HepG2 (cell line): Measurements from ENCODE around the gene CPEB3. TPM values are rescaled to one million over a fixed set of nuclear protein-coding genes. Genes with fewer than 3 reads are reported as not detected.
A peak's percentile ranks its signal among the peaks of the same experiment; 100 is the strongest.

ENCODE experiments used
- ARNT2 ChIP-seq: sonication (generic); formaldehyde crosslinking; IDR thresholded peaks from 2 replicates; pipeline ENCODE4 v1.8.0; 2022; ENCODE audit warnings: mild to moderate bottlenecking, low read depth, missing genetic modification reagents, moderate library complexity
- ATRX ChIP-seq: sonication (generic); formaldehyde crosslinking; IDR thresholded peaks from 2 replicates; pipeline ENCODE4 v1.4.0; 2020; ENCODE audit warnings: missing genetic modification reagents, borderline replicate concordance
- HIC2 ChIP-seq: sonication (generic); formaldehyde crosslinking; IDR thresholded peaks from 2 replicates; pipeline ENCODE4 v1.9.0; 2022; ENCODE audit warnings: low read depth, missing genetic modification reagents
- HINFP ChIP-seq: sonication (generic); formaldehyde crosslinking; IDR thresholded peaks from 2 replicates; pipeline ENCODE4 v1.4.0; 2020; ENCODE audit warnings: low read depth, mild to moderate bottlenecking, missing genetic modification reagents
- HMG20B ChIP-seq: conservative IDR thresholded peaks from 2 replicates; pipeline ENCODE4 v1.6.1; 2016; ENCODE audit warnings: missing genetic modification reagents, missing compliant biosample characterization
- HMGA1 ChIP-seq: sonication (generic); formaldehyde crosslinking; conservative IDR thresholded peaks from 2 replicates; pipeline ENCODE4 v1.4.0; 2020; ENCODE audit warnings: missing genetic modification reagents
- KAT2B ChIP-seq: fragments of 150-350 bp; IDR thresholded peaks from 2 replicates; pipeline ENCODE4 v1.6.1; 2014; ENCODE audit warnings: low read depth, low read length, borderline replicate concordance
- KLF11 ChIP-seq: IDR thresholded peaks from 2 replicates; pipeline ENCODE4 v1.6.1; 2016; ENCODE audit warnings: missing compliant biosample characterization
- MIER3 ChIP-seq: IDR thresholded peaks from 2 replicates; pipeline ENCODE4 v1.6.1; 2016; ENCODE audit warnings: missing compliant biosample characterization, borderline replicate concordance
- PAWR ChIP-seq: sonication (generic); formaldehyde crosslinking; IDR thresholded peaks from 2 replicates; pipeline ENCODE4 v1.4.0; 2020; ENCODE audit warnings: missing genetic modification reagents, mild to moderate bottlenecking, borderline replicate concordance
- REXO4 ChIP-seq: sonication (generic); formaldehyde crosslinking; IDR thresholded peaks from 2 replicates; pipeline ENCODE4 v1.8.0; 2022; ENCODE audit warnings: missing genetic modification reagents, mild to moderate bottlenecking, borderline replicate concordance
- RFX3 ChIP-seq: IDR thresholded peaks from 2 replicates; pipeline ENCODE4 v1.6.1; 2016; ENCODE audit warnings: missing biosample characterization, missing genetic modification reagents
- SOX5 ChIP-seq: IDR thresholded peaks from 2 replicates; pipeline ENCODE4 v1.6.1; 2016; ENCODE audit warnings: borderline replicate concordance
- U2AF1 ChIP-seq: fragments of 200-400 bp; formaldehyde crosslinking; optimal IDR thresholded peaks from 2 replicates; pipeline ENCODE3; 2017; ENCODE audit warnings: mild to moderate bottlenecking, low read depth, low read length
- ZNF407 ChIP-seq: sonication (generic); formaldehyde crosslinking; IDR thresholded peaks from one replicate; pipeline ENCODE4 v1.5.1; 2020; ENCODE audit warnings: mild to moderate bottlenecking, missing genetic modification reagents; ENCODE audit errors: not compliant biosample characterization
- ZNF614 ChIP-seq: IDR thresholded peaks from 2 replicates; pipeline ENCODE4 v1.6.1; 2018; ENCODE audit warnings: missing biosample characterization, missing genetic modification reagents, inconsistent platforms, borderline replicate concordance
- ZNF772 ChIP-seq: sonication (generic); formaldehyde crosslinking; IDR thresholded peaks from 2 replicates; pipeline ENCODE4 v1.5.0; 2020; ENCODE audit warnings: mild to moderate bottlenecking, missing genetic modification reagents
- ZNF841 ChIP-seq: sonication (generic); formaldehyde crosslinking; IDR thresholded peaks from 2 replicates; pipeline ENCODE4 v1.8.1; 2023; ENCODE audit warnings: missing genetic modification reagents, borderline replicate concordance
- polyA plus RNA-seq, 8 experiments: library from polyadenylated mRNA; depleted of rRNA in 3 of 8; stranded (reverse) in 7 of 8; unstranded in 1 of 8; fragments of >200 nt; fragmentation: Illumina TruSeq in 4 of 8; extraction: Trizol in 4 of 8; gene quantifications; 2 replicates each; pipeline versions ENCODE4 v1.2.1 to v1.2.3, GENCODE V29; 2011 to 2016; ENCODE audit warnings: low read depth in 4 of 8, missing spikeins in 1 of 8, mixed read lengths in 1 of 8; ENCODE audit not compliant: insufficient read depth in 1 of 8
- total RNA-seq, 5 experiments: library from RNA; depleted of rRNA; stranded (reverse); fragments of >200 nt; fragmentation: Illumina TruSeq; extraction: Trizol; gene quantifications; 2 replicates each; pipeline ENCODE4 v1.2.3, GENCODE V29; 2016; ENCODE audit warnings: low read depth in 1 of 5

CPEB3 gene
- total and polyA plus RNA-seq, 2 of the 13 experiments (the other 11 are each of a cell fraction or from before 2014, with no cell fraction given) = 0.66 to 0.70 TPM

GRCh38 chr10:92290837-92291615 is at the start of gene CPEB3, which contains the start of gene MARCHF5 (continued):
- TF ChIP-seq ZNF841 (no peak), ZNF772 (CRISPR knock-in tag) (no peak), SOX5 (CRISPR knock-in tag) (peak; percentile 41; the same call in 1 of the 2 replicates), MIER3 (CRISPR knock-in tag) (peak; percentile 43; the same call in 1 of the 2 replicates), HIC2 (CRISPR knock-in tag) (no peak; the same call in 1 of the 2 replicates), HMGA1 (CRISPR knock-in tag) (no peak), KLF11 (CRISPR knock-in tag) (no peak; the same call in none of the 2 replicates), ATRX (CRISPR knock-in tag) (no peak), ARNT2 (CRISPR knock-in tag) (peak; percentile 63; the same call in 1 of the 2 replicates), RFX3 (CRISPR knock-in tag) (no peak), PAWR (CRISPR knock-in tag) (0 out of 2 replicates have a peak, but pooled peaks have one; percentile 67), KAT2B (no peak), ZNF407 (CRISPR knock-in tag) (peak; percentile 79), HINFP (CRISPR knock-in tag) (0 out of 2 replicates have a peak, but pooled peaks have one; percentile 69), HMG20B (CRISPR knock-in tag) (no peak), ZNF614 (CRISPR knock-in tag) (peak; percentile 59; the same call in 1 of the 2 replicates), REXO4 (CRISPR knock-in tag) (no peak), U2AF1 (peak; percentile 50)
